ENCODE results near the gene EFCAB12.

DNA sequence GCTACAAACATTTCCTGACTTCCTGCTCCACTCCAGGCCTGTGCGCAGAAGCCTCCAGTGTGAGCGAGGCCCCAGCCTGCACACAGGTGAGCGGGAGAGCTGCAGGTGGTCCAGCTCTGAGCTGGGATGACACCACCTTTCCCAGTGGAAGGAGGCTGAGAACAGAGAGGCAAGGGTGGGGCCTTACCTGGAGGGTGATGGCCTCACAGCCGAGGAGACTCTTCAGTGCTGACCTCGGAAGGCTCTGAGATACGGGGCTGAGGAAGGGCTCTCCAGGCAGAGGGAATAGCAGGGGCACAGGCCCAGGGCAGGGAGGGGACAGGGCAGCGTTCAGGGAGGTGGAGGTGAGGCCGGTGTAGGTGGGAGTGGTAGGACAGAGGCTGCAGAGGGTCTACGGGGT is 70.8 kb downstream of the EFCAB12 start:
- TF ChIP-seq EZH2 (IDR thresholded peaks at IDR 0.05; ENCODE audit: borderline replicate concordance), result no peak
- TF ChIP-seq, protein P1, sequence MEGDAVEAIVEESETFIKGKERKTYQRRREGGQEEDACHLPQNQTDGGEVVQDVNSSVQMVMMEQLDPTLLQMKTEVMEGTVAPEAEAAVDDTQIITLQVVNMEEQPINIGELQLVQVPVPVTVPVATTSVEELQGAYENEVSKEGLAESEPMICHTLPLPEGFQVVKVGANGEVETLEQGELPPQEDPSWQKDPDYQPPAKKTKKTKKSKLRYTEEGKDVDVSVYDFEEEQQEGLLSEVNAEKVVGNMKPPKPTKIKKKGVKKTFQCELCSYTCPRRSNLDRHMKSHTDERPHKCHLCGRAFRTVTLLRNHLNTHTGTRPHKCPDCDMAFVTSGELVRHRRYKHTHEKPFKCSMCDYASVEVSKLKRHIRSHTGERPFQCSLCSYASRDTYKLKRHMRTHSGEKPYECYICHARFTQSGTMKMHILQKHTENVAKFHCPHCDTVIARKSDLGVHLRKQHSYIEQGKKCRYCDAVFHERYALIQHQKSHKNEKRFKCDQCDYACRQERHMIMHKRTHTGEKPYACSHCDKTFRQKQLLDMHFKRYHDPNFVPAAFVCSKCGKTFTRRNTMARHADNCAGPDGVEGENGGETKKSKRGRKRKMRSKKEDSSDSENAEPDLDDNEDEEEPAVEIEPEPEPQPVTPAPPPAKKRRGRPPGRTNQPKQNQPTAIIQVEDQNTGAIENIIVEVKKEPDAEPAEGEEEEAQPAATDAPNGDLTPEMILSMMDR (IDR thresholded peaks at IDR 0.05; ENCODE audit: poor library complexity), result no peak
- TF ChIP-seq EZH2phosphoT487 (IDR thresholded peaks at IDR 0.05; ENCODE audit: low read depth, severe bottlenecking, unreplicated experiment), result no peak
